Ovary (tissue), 9 donors: ENCODE data around the gene PTPRB. TPM values are rescaled to one million over a fixed set of nuclear protein-coding genes. Genes with fewer than 3 reads are reported as not detected.

Source experiments
- DNase-seq, 5 donors: peaks; one replicate each; pipeline ENCODE4 v3.0.0-alpha.2; 2019 to 2020
- H3K27ac ChIP-seq, 2 donors: fragments of 200-600 bp; one replicate each; pipeline versions ENCODE4 v1.5.1 to v1.8.0; 2019 to 2022
- H3K27me3 ChIP-seq: fragments of 200-600 bp; one replicate; pipeline ENCODE4 v1.8.0; 2022
- H3K36me3 ChIP-seq: fragments of 200-600 bp; sonication (generic); one replicate; pipeline ENCODE4 v1.5.1; 2019
- H3K4me1 ChIP-seq: one replicate; pipeline ENCODE4 v1.8.1; 2013; ENCODE audit warnings: mild to moderate bottlenecking, moderate library complexity; ENCODE audit not compliant: insufficient read depth
- H3K4me3 ChIP-seq: fragments of 200-600 bp; sonication (generic); one replicate; pipeline ENCODE4 v1.5.1; 2017
- H3K9me3 ChIP-seq, 2 donors: fragments of 200-600 bp in 1 of 2; sonication (generic) in 1 of 2; one replicate each; pipeline versions ENCODE4 v1.5.1 to v1.8.1; 2013 to 2019; ENCODE audit warnings: mild to moderate bottlenecking in 1 of 2, moderate library complexity in 1 of 2
- CTCF ChIP-seq, 3 donors: fragments of 450-650 bp in 2 of 3; fragments of 200-600 bp in 1 of 3; IDR thresholded peaks; one replicate each; pipeline versions ENCODE4 v1.5.1 to v1.8.0; 2016 to 2022; ENCODE audit warnings: antibody characterized with exemption in 3 of 3, mild to moderate bottlenecking in 1 of 3
- EP300 ChIP-seq: sonication (generic); formaldehyde crosslinking; IDR thresholded peaks from one replicate; pipeline ENCODE4 v1.6.1; 2017; ENCODE audit warnings: antibody characterized with exemption
- POLR2A ChIP-seq: fragments of 450-650 bp; IDR thresholded peaks from one replicate; pipeline ENCODE4 v1.6.1; 2017; ENCODE audit warnings: antibody characterized with exemption, mild to moderate bottlenecking, moderate library complexity
- WGBS, 3 donors: extraction: QIAGEN DNeasy Blood & Tissue Kit in 1 of 3; methylation state at CpG; one replicate each; pipeline versions ENCODE4 v1.1.5 to v1.1.7; 2013 to 2017; 5-methylcytosine and 5-hydroxymethylcytosine counted together
- intact Hi-C, 4 donors: fragments of 100-400 bp; cut with DNase I; formaldehyde crosslinking; loops; one replicate each; pipeline versions ENCODE4 v1.11.0 to v1.15.1; 2022 to 2023
- polyA plus RNA-seq, 2 donors: library from polyadenylated mRNA; stranded (reverse); fragments of 200-250 nt in 1 of 2; fragments of 350-450 nt in 1 of 2; fragmentation: Illumina TruSeq in 1 of 2; extraction: RNeasy Lipid Tissue Mini Kit (QIAGEN cat#74804) in 1 of 2; gene quantifications; one replicate each; pipeline ENCODE4 v1.2.3, GENCODE V29; 2013 to 2014
- total RNA-seq, 7 donors: library from RNA; depleted of rRNA in 2 of 7; stranded (reverse); fragments of >200 nt in 2 of 7; fragmentation: NEBNext Ultra II Directional in 3 of 7; extraction: Animal tissue kit (Norgen Biotek cat#: 25700) in 3 of 7; gene quantifications; one replicate each; pipeline versions ENCODE4 v1.1.0 to v1.2.4, GENCODE V29; 2016 to 2023
- donor health status: DM: no; HTN: no; CAD: no; lungs with moderate emphysema.
- donor health status: DM: no; HTN: no; CAD: no.
- donor health status: Bipolar disorder and iron deficiency.
- donor health status: DM: yes; HTN: yes; CAD: no.
- donor health status: DM: no; HTN: no; CAD: no.
- donor health status: DM: yes; HTN: yes; CAD: no.

PTPRB gene
- total and polyA plus RNA-seq, 9 donors = 4.9 to 34.6 (median 11.6) TPM

GRCh38 chr12:70485704-70486103, 151.5 kb downstream of the PTPRB start:
- no peak for DNase-seq
- intact Hi-C loops = no loop called here
- Histone ChIP-seq H3K4me1 (no peaks in the 10 kb centered on the region), H3K27ac (no peak overlapping the region), H3K36me3 (no peaks in the 10 kb centered on the region), H3K27me3 (no peaks in the 10 kb centered on the region), H3K9me3 (no peaks in the 10 kb centered on the region), H3K4me3 (no peak overlapping the region)
- no peak for TF ChIP-seq EP300
- 86 to 93% (median 92%) methylated on average over 3 of the region's 3 CpGs for WGBS, 3 donors

DNA sequence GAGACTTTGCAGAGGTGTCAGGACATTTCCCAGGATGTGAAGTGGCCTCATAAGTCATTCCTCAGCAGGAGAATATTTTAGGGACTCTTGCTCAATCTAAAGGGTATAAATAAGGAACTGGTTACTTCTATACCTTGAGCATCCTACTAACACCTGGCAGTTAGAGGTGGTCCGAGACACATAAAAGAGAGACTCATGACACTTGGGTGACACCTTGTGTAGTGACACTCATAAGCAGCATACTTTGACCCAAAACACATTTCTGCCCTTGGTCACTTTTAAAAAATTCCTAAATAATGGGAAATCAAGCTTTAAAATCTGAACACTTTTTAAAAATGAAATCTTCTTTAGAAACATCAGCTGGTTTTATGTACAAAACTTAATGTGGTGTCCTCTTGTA, 152.8 kb downstream of the PTPRB start:
- Histone ChIP-seq H3K4me3 (no peak overlapping the region), H3K4me1 (no peaks in the 10 kb centered on the region), H3K9me3 (no peaks in the 10 kb centered on the region), H3K27ac (no peak overlapping the region), H3K36me3 (no peaks in the 10 kb centered on the region), H3K27me3 (no peaks in the 10 kb centered on the region)
- WGBS, 3 donors = 74 to 88% (median 79%) methylated on average over 1 of the region's 1 CpG
- no peak for TF ChIP-seq POLR2A
- no peak for TF ChIP-seq EP300
- no peak for TF ChIP-seq CTCF (IDR thresholded peaks at IDR 0.05)
- intact Hi-C loops = no loop called here
- DNase-seq = no peak

DNA sequence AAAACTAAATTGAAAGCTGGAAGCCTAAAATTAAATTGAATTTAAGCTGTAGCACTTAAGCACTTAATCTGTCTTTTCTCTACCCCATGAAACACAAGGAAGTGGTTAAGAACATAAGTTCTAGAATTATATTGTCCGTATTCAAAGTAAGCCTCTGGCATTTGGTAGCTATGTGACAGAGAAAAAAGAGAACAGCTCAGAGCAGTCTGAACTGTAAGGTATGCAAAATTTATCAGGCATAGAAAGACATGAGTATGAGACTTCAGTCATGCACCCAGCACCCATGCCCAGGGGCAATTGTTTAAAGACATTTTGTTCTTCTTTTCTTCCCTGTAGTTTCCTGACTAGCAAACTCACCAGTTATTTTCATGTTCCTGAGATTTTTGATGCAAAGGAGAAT, 154.5 kb downstream of the PTPRB start:
- 88 to 89% (median 88%) methylated on average over 1 of the region's 1 CpG for WGBS, 3 donors
- Histone ChIP-seq H3K9me3 (no peaks in the 10 kb centered on the region), H3K4me3 (no peak overlapping the region), H3K4me1 (no peaks in the 10 kb centered on the region), H3K27ac (no peak overlapping the region), H3K27me3 (no peaks in the 10 kb centered on the region), H3K36me3 (no peaks in the 10 kb centered on the region)
- no peak for TF ChIP-seq EP300
- no peak for TF ChIP-seq CTCF (IDR thresholded peaks at IDR 0.05)
- TF ChIP-seq POLR2A = no peak
- intact Hi-C loops = no loop called here
- DNase-seq = no peak

DNA sequence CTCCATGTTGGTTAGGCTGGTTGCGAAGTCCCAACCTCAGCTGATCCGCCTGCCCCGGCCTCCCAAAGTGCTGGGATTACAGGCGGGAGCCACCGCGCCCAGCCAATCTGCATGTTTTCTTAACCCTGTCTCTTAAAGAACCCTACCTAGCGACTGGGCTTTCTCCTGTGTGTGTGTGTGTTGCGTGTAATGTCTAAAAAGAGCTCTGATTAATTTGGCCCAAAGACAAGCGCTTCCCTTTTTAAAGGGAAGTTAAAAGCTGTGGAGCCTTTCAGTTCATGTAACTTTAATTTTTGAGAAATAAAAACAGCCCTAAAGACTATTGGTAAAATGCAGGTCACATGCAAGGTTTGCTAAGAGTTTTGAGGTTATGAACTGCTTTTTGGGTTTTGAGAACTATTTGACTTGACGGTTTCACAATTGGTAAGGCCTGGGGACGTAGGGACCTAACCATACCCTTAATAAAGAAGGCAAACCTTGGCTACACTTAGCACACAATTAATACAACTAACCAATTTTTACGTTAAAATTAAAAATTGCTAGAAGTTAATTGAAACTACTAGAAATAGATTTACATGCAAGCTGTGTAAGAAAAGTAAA, 167.9 kb downstream of the PTPRB start:
- intact Hi-C loops = no loop called here
- H3K4me3 ChIP-seq = no peak overlapping the region
- 95 to 96% (median 95%) methylated on average over 12 of the region's 12 CpGs for WGBS, 3 donors

More for the DNA sequence above, 167.9 kb downstream of the PTPRB start:
- H3K27me3 ChIP-seq = no peaks in the 10 kb centered on the region
- no peak overlapping the region for H3K27ac ChIP-seq
- H3K9me3 ChIP-seq = no peaks in the 10 kb centered on the region
- TF ChIP-seq CTCF (IDR thresholded peaks at IDR 0.05) (no peak), POLR2A (no peak), EP300 (no peak)
- no peak for DNase-seq
- no peaks in the 10 kb centered on the region for H3K4me1 ChIP-seq
- H3K36me3 ChIP-seq = no peaks in the 10 kb centered on the region
